GM23248 (cell line): ENCODE data around the gene COL8A1.

Experiments
- EZH2 ChIP-seq: fragments of 200-600 bp; sonication (generic); IDR thresholded peaks from 2 replicates; pipeline ENCODE4 v1.6.1; 2018; ENCODE audit warnings: antibody characterized with exemption, mild to moderate bottlenecking; ENCODE audit not compliant: insufficient read depth, poor library complexity, severe bottlenecking
- EZH2phosphoT487 ChIP-seq: fragments of 200-600 bp; sonication (generic); IDR thresholded peaks from 2 replicates; pipeline ENCODE4 v1.6.1; 2018; ENCODE audit warnings: antibody characterized with exemption, moderate library complexity, mild to moderate bottlenecking, low read depth; ENCODE audit not compliant: insufficient read depth

DNA sequence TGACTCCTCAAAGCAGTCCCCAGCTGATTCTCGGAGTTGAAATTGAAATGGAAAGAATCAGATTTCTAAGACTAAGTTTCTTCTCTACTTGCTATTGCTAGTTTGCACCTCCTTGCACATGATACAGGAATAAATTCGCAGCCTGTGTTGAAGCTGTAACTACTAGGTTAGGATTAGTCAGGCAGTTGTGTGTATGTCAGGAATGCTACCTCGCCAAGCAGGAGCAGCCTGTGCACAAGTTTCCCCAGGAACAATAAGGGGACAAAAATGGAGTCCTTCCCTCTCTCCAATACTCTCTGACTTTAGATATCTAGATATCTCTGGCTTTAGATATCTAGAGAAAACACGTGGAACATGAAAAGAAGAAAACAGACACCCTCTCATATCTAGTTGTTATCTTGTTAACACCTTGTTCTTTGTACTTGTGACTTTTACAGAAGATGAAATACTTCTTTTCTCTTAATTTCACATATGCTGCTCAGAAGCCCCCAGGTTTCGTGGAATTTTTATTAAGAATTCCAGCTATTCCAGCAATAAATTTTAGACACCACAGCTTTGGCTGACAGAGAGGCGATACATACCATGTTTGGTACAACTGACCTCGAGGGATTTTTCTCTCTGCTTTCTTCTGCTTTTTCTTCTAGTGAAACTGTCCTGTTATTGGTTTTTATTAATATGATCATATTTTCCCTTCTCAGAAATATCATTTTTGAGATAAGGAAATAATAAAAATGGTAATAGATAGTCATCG, 123.2 kb downstream of the COL8A1 start:
- TF ChIP-seq EZH2 (no peak), EZH2phosphoT487 (no peak)
